Right hindlimb (tissue), 1 donor: ENCODE data around the gene SEC14L1.
"Not testable (repeated sequence)": the region's sequence is repeated elsewhere in the genome, so short reads cannot be mapped to it uniquely, and the experiment has no call there.

ENCODE experiments used
- DNase-seq: peaks from one replicate; pipeline ENCODE4 v3.0.0-alpha.2; 2018

SEC14L1 gene

DNA sequence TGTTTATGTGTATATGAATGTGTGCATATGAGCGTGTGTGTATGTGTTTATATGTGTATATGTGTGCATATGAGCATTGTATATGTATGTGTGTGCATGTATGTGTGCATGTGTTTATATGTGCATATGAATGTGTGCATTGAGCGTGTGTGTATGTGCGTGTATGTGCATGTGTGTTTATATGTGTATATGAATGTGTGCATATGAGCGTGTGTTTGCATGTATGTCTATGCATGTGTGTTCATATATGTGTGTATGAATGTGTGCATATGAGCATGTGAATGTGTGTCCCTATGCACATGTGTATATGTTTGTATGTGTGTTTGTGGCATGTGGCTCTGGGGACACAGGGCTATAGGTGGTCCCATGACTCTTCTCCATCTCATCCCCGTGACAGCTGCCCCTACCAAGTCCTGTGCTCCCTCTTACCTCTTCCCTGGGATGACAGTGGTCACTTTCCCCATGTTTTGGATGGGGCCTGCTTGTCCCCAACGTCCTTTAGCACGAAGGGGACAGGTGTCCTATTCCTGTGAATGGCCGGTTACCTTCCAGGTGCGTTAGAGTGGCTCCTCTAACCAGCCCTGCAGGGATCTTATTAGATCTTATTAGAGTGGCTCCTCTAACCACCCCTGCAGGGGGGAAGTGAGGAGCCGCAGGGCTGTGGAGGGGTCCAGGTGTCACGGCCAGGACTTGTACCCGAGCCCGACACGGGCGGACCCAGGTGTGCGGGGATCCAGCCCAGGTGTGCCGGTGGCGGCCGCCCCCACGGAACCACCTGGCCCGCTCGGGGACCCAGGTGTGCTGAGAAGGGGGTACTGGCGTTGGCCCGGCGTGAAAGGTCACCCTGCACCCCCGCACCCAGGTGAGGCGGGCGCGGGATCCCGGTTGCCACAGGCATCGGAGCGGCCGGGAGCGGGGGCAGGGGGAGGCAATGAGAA lies 105.6 kb downstream of the SEC14L1 start:
- no peak for DNase-seq

DNA sequence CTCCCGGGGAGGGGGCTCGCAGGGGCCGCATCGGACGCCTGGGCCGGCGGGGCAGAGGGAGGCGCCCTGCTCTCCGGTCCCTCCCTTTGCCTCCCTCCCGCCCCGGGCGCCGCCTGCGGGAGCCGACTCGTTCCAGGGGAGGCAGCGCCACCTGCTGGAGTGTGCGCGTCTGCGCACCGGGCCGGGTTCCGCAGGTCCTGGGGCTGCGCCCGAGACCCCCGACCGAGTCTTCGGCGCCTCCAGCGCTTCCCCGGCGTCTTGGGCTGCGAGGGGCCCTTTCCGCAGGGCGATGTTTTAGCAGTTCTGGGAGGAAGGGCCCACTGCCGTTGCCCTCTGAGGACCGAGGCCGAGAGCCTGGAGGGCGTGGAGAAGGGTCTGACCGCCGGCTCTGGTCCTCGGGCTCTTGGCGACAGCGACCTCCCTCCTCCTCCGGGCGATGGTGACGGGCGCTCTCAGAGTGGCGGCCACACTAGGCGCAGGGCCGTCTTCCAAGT lies 106.3 kb downstream of the SEC14L1 start:
- DNase-seq, result peak; percentile 91

DNA sequence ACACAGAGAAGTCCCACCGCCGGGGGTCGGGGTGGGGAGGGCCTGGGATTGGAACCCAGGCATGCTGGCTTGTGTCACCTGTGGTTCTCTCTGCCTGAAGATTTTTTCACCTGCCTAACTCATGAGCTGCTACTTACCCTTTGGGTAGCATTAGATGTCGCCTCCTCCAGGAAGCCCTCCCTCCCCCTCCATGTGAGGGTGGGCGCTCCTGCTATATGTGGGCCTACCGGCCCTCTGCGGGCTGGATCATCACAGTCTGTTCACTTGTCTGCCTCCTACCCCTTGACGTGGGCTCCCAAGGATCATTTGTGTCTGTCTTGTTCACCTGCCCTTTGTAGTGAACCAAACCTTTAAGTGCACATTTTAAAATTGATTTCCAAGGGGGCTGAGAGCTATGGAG lies 106.8 kb downstream of the SEC14L1 start:
- no peak for DNase-seq

DNA sequence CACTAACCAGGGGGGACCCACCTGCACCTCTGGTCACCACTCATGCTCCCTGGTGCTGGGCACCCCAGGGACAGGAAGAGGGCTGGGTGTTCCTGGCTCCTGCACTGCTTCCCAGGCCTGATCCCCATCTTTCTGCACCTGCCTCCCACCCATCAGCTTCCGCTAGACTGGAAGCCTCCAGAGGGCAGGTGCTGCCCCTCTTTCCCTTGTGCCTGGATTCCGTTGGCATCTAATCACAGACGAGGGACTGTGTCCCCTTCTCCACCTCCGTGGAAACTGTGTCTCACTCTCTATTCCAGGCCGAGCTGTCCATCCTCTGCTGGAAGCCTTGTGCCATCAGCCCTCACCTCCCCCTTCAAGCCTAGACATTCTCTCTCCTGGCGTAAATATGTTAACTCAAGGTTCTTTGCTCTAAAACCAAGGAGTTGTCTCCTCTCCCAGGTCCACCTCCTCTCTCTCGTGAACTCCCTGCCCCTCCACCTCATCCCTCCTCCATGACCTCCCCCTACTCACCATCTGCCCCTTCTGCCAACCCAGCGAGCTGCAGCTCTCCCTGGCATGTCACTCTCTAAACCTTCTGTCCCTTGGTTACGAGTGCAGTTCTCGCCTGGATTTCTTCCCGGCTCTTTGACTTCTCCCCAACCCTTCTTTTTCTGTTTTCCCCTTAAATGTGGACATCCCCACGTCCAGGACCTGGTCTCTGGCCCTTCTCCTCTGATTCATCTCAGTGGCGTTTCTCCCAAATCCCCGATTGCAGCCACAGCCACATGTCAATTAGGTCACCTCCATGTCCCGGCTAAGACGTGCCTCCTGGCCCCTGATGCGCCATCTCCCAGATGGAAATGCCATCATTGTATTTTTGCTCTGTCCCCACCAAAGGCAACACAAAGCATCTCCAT lies 107.7 kb downstream of the SEC14L1 start:
- DNase-seq, result no peak

DNA sequence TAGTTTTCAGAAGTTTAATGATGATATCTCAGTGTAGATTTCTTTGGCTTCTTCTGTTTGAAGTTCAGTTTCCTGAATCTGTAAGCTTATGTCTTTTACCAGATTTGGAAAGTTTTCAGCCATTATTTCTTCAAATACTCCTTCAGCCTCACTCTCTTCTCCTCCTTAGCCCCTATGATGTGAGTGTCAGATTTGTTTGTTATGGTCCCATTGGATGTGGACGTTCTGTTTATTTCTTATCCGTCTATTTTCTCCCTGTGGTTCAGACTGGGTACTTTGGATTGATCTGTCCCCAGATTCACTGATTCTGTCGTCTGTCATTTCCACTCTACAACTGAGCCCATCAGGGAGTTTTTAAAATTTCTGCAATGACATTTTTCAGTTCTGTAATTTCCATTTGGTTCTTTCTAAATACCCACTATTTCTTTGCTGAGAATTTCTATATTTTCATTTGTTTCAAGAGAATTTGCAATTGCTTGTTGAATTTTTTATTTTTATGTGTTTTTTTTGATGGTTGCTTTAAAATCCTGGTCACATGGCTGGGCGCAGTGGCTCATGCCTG lies 110.9 kb downstream of the SEC14L1 start:
- no peak for DNase-seq

DNA sequence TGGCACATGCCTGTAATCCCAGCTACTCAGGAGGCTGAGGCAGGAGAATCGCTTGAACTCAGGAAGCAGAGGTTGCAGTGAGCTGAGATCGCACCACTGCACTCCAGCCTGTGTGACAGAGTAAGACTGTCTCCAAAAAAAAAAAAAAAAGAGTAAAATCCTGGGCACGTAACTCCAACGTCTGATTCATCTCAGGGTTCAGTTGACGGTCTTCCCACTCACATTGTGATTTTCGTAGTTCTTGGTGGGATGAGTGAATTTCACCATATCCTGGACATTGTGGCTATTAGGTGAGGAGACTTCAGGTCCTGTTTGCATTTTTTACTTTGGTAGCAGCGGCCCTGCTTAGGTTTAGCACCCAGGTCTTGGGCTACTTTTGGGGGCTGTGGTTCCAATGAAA lies 111.5 kb downstream of the SEC14L1 start:
- not testable (repeated sequence) for DNase-seq

DNA sequence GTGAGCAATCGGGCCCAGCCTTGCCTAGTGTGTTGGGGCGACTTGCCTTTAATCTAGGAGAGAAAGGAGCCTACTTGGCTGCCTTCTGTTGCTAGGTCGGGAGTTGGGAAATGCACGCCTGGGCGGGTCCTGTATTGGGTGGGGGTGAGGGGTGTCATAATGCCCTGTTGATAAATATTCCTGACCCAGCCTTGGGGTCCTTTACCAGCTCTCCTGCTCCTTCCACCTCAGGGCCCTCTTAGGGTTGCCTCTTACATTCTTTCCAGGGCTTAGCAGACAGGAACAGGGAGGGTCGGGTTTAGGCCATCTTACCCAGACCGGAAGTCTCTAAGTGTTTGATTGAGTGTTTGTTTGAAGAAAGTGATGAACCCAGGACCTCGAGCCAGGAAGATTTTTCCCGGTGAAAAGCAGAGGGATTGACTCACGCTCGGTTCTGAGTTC lies 112.9 kb downstream of the SEC14L1 start:
- DNase-seq, result no peak

DNA sequence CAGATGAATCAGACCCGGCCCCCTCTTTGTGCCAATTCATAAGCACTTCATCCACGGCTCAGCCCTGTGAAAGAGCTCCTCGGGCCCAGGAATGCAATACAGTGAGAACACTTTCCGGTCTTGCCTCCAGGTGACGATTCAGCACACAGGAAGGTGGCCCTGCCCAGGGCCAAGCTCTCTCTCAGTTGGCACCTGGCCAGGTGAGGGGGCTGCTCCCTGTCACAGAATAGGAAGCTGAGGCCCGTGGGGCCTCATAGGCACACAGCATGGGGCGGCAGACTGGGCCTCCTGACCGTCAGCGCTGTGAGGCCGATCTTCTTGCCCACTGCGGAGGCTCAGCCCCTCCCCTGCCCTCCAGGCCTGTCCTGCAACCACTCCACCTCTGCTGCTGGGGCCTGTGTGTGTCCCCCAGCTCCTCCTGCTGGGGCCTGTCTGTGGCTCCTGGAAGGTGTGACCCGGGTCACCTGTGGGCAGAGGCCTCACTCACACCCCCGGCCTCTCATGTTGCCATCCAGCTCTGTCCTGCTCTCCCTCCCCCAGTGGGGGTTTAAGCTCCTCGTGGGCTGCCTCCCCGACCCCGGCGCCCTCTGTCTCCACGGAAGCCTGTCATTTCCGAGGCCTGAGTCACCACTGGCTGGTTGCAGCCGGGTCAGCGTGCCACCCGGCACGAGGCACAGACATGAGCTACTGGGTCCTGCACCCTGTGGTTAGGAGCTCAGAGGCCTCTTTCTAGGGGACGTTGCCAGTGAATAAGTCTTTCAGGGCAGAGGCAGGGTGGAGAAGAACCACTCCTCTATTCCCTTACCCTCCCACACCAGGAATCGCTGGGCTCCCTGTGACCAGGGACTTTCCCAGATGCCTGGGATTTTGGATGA lies 114.4 kb downstream of the SEC14L1 start:
- peak; percentile 59 for DNase-seq

DNA sequence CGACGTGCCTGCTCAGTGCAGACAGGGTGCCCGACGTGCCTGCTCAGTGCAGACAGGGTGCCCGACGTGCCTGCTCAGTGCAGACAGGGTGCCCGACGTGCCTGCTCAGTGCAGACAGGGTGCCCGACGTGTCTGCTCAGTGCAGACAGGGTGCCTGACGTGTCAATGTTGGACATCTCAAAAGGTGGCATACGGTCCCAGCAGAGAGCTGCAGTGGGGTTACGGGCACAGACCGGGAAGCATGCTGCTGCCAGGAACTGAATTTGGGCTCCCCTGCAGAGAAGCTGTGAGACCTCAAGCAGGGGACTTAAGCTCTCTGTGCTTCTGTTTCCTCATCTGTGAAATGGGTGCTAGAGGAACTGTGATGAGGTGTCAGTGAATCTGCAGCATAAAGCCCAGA lies 115.2 kb downstream of the SEC14L1 start:
- not testable (repeated sequence) for DNase-seq

DNA sequence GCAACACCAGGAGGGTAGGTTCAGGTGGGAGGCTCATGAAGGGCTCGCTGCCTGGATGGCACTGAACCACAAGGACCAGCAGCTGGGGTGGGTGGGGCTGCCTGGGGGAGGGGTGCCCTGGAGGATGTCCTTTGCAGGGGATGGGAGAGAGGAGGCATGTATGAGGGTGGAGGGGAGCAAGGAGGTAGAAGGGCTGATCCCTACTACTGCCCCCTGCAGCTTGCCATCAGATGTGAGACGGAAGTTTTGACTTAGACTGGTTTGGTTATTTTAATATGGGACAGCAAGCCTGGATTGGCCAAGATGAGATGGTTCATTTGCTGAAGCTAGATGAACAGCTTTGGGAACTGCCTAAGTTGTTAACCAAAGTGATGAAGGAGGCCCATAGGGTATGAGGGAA lies 115.9 kb downstream of the SEC14L1 start:
- no peak for DNase-seq

DNA sequence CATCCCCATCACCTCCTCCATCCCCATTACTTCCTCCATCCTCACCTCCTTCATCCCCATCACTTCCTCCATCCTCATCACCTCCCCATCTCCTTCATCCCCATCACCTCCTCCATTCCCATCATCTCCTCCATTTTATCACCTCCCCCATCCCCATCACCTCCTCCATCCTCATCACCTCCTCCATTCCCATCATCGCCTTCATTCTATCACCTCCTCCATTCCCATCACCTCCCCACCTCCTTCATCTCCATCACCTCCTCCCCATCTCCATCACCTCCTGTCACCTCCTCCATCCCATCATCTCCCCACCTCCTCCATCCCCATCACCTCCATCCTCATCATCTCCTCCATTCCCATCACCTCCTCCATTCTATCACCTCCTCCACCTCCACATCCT lies 116.4 kb downstream of the SEC14L1 start:
- DNase-seq, result no peak

DNA sequence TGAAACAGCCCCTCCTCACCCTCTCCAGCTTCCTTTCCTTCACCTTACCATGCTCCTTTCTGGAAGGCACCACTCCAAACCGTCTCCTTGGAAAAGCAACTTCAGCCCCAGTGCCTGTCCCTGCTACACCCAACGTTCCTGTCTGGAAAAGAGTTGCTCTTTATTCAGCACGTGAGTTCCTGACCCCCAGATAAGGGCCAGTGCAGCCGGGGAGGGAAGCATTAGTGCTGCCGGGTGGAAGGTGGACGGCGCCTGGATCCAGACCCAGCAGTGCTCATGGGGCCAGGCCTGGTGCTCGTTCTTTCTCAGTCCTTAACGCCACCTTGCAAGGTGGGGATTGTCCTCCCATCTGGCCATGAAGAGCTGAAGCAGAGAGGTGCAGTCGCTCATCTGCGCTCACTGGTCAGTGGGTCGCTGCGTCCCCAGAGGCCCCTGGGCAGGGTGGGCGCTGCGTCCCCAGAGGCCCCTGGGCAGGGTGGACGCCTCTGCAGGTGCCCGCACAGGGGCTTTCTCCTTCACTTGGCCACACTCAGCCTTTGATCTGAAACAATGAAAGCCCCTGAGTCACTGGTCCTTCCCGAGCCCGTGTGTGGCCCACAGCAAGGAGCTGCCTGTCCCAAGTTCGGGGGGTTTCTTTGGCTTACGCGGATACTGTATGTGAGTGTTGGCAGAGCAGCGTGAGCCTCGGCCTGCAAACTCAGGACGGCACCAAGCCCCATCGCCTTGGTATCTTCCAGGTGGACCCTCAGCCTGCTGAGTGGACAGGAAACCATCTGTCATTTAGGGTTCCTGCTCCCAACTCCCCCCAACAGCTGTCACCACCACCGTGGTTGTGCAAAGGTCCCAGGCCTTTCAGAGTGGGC lies 117.1 kb downstream of the SEC14L1 start:
- DNase-seq, result no peak

DNA sequence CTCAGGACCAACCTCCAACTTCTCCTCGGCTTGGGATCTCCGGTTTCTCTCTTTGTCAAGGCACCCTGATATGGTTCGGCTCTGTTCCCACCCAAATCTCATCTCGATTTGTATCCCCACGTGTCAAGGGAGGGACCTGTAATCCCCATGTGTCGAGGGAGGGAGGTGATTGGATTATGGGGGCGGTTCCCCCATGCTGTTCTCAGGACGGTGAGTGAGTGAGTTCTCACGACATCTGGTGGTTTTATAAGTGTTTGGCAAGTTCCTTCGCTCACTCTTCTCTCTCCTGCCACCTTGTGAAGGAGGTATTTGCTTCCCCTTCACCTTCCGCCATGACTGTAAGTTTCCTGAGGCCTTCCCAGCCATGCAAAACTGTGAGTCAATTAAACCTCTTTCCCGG lies 117.9 kb downstream of the SEC14L1 start:
- no peak for DNase-seq

DNA sequence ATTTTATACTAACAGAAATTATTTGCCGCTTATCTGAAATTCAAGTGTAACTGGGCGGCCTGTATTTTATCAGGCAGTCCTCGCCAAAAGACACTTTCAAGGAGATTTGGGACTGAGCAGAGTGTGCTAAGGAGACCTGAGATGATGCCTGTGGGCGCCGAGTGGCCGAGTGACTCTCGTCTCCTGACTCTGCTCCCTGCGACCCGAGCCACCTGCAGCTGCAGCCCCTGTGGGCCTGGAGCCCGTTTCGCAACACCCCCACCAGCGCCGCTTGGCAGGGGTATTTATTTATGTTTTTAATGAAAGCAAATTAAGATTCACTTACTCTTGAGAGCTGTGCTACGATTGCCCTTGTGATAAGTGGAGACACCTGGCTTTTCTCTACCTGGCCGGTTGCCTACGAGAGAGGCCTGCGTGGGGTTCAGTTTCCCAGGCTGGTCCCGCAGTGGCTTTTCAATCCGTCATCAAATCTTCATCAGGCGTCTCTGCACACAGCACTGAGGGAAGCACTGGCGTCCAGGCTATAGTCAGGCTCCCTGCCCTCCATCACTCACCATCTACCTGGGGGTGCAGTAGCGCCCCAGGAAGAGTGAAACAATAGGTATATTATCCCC lies 124.0 kb downstream of the SEC14L1 start:
- DNase-seq, result no peak

DNA sequence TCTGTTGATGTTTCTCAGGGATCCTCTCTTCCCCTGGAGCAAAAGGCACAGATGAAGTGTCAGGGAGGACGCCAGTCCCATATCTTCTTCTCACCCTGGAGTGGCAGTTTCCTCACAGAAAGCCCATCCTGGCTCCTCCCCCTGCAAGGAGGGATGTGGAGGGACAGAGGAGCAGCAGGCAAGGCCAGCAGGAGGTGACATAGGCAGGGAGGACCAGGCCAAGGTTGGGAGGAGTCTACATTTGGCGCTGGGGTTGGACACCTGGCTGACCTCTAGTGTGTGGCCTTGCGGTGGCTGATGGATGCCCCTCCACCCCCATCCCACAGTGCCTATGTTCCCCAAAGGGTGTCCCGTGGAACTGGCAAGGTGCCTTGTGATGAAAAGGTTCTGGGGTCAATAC lies 125.4 kb downstream of the SEC14L1 start:
- DNase-seq, result no peak
